Nephron progenitor cell (in vitro differentiated cells): Measurements from ENCODE around the gene INTS3.
A peak's percentile ranks its signal among the peaks of the same experiment; 100 is the strongest.

Experiments used
- DNase-seq: peaks from one replicate; pipeline ENCODE4 v3.0.0; 2021
- H3K27ac Mint-ChIP-seq: 2 replicates; pipeline ENCODE4 v1.8.0; 2021; ENCODE audit warnings: mild to moderate bottlenecking, moderate library complexity, mixed read lengths
- H3K27me3 Mint-ChIP-seq: 2 replicates; pipeline ENCODE4 v1.8.0; 2021; ENCODE audit warnings: mild to moderate bottlenecking, low read depth, mixed read lengths; ENCODE audit not compliant: poor library complexity
- H3K36me3 Mint-ChIP-seq: 2 replicates; pipeline ENCODE4 v1.8.0; 2021; ENCODE audit warnings: low read depth, mixed read lengths
- H3K4me1 Mint-ChIP-seq: 2 replicates; pipeline ENCODE4 v1.8.0; 2021; ENCODE audit warnings: mixed read lengths
- H3K4me3 Mint-ChIP-seq: 2 replicates; pipeline ENCODE4 v1.8.0; 2021; ENCODE audit warnings: mild to moderate bottlenecking, moderate library complexity, mixed read lengths
- H3K9me3 Mint-ChIP-seq: 2 replicates; pipeline ENCODE4 v1.8.0; 2021; ENCODE audit warnings: mild to moderate bottlenecking, moderate library complexity, mixed read lengths
- TF ChIP-seq, protein P1 (sequence below): fragments of 200-600 bp; sonication (generic); IDR thresholded peaks from 2 replicates; pipeline ENCODE4 v1.5.0; 2021; ENCODE audit warnings: antibody characterized with exemption

INTS3 gene

DNA sequence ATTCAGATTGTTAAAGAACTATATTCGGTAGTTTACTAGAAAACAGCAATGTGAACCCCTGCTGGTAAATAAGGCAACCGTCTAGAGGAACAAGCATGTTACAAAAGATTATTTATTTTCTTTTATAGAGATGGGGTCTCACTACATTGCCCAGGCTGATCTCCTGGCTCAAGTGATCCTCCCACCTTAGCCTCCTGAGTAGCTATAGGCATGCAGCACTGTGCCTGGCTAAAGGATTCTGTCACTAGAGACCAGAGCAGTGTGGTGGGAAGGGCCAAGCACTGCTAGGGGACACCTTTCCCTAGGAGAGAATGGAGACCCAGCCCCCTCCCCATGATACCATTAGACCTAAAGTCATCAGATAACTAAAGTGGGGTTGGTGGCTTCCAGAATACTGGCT, 76.3 kb downstream of the INTS3 start:
- H3K27ac Mint-ChIP-seq, result peak overlapping the region; percentile 88
- no peaks in the 10 kb centered on the region for H3K27me3 Mint-ChIP-seq
- H3K9me3 Mint-ChIP-seq, result no peaks in the 10 kb centered on the region
- no peak for DNase-seq
- TF ChIP-seq, protein P1, sequence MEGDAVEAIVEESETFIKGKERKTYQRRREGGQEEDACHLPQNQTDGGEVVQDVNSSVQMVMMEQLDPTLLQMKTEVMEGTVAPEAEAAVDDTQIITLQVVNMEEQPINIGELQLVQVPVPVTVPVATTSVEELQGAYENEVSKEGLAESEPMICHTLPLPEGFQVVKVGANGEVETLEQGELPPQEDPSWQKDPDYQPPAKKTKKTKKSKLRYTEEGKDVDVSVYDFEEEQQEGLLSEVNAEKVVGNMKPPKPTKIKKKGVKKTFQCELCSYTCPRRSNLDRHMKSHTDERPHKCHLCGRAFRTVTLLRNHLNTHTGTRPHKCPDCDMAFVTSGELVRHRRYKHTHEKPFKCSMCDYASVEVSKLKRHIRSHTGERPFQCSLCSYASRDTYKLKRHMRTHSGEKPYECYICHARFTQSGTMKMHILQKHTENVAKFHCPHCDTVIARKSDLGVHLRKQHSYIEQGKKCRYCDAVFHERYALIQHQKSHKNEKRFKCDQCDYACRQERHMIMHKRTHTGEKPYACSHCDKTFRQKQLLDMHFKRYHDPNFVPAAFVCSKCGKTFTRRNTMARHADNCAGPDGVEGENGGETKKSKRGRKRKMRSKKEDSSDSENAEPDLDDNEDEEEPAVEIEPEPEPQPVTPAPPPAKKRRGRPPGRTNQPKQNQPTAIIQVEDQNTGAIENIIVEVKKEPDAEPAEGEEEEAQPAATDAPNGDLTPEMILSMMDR, result no peak
- peaks cover 46% of the 10 kb centered on the region for H3K36me3 Mint-ChIP-seq
- H3K4me1 Mint-ChIP-seq, result peaks cover 4% of the 10 kb centered on the region
- H3K4me3 Mint-ChIP-seq, result no peak overlapping the region

DNA sequence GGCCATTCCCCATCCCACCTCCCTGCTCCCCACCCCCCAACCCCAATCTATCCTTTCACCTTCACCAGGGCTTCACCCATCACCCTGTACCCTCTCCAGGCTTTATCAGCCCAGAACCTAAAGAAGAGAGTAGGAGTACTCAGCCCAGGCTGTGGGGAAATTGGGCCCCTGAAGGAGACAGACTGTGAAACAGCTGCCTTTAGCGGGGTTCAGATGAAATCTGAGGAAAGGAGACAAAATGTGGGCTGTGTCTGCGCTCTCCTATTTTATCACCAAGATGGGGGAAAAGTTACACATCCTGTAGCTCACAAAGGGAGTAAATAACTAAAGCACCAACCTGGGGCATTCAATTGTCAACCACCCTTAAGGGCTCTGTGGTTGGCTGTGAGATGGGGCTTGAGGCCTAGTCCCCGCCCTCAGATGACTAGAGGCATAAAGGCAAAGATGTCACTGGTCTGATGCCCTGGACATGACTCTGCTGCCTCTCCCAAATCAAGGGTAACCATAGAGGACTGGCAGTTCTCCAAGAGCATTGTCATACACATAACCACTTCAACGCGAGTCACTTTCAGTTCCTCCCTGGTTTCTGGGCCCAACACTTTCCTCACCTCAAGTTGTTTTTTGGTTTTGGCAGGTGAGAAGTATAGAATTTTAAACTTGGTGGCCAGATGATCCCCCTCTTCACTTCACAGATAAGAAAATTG, 77.3 kb downstream of the INTS3 start:
- H3K4me3 Mint-ChIP-seq, result no peak overlapping the region
- no peak for DNase-seq
- no peaks in the 10 kb centered on the region for H3K9me3 Mint-ChIP-seq
- no peaks in the 10 kb centered on the region for H3K27me3 Mint-ChIP-seq
- TF ChIP-seq, protein P1, result no peak
- peaks cover 4% of the 10 kb centered on the region for H3K4me1 Mint-ChIP-seq
- peaks cover 57% of the 10 kb centered on the region for H3K36me3 Mint-ChIP-seq
- H3K27ac Mint-ChIP-seq, result peak overlapping the region; percentile 32

DNA sequence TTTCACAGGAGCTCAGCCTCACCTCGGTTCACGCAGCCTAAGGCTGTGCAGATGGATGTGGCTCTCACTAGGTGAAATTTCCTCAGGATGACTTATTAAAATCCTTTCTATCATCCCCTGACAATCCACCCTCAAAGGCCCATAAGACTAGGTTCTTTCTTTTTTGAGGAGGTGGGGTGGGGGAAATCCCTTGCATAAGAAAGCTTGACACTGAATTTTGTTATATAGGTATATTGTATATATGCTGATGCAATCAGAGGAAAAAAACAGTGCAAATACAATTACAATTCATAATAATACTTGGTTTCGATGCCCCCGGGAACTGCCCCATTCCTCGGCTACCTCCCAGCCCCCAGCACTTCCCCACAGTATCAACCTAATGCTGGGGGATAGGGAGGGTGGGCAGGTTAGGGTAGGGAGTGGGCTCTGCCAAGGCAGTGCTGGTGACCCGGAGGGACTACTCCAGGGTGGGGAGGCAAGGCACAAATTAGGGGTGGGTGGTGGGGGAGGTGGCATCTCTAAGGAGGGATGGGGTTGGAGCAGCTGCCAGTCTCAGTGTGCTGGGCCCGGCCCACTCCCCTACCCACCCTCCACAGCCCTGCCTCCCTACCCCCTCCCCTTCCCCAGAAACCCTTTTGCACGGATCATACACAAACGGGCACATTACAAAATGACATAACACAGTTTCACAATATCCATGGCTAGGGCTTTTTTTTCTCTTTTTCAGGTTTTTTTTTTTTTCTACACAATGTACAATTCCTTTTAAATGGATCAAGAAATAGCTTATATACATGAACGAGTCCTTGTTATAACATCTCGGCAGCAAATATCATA, 78.3 kb downstream of the INTS3 start:
- no peaks in the 10 kb centered on the region for H3K27me3 Mint-ChIP-seq
- TF ChIP-seq, protein P1, result no peak
- peaks cover 60% of the 10 kb centered on the region for H3K36me3 Mint-ChIP-seq
- H3K4me1 Mint-ChIP-seq, result no peaks in the 10 kb centered on the region
- no peak for DNase-seq
- no peak overlapping the region for H3K4me3 Mint-ChIP-seq
- peak overlapping the region; percentile 32 for H3K27ac Mint-ChIP-seq
- H3K9me3 Mint-ChIP-seq, result no peaks in the 10 kb centered on the region

DNA sequence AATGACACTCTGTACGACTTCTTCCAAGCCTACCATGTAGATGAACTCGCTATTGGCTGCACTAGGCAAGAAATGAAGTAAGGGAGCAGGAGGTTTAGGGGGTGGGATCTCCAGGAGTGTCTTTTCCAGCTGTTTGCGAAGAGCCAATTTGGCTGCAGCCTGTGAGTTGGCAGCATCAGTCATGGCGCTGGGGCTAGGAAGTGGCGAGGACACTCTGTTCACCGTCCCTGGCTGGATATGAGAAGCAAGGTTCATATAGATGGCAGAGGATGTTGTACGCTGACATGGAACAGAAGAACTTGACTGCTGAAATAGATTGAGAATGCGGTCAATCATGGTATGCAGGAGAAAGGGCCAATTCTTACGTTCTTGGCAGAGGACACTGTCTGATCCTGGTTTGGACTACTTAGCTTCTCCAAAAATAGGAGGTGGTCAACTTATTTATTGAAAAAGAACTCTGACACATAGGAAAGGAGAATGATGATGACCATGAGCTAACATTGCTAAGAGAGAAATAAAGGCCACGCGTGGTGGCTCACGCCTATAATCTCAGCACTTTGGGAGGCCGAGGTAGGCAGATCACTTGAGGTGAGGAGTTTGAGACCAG, 88.5 kb downstream of the INTS3 start:
- Mint-ChIP-seq H3K27ac (peak overlapping the region; percentile 19), H3K4me1 (no peaks in the 10 kb centered on the region), H3K27me3 (no peaks in the 10 kb centered on the region), H3K9me3 (no peaks in the 10 kb centered on the region), H3K4me3 (no peak overlapping the region), H3K36me3 (peaks cover 74% of the 10 kb centered on the region)
- no peak for DNase-seq
- TF ChIP-seq, protein P1, result no peak

DNA sequence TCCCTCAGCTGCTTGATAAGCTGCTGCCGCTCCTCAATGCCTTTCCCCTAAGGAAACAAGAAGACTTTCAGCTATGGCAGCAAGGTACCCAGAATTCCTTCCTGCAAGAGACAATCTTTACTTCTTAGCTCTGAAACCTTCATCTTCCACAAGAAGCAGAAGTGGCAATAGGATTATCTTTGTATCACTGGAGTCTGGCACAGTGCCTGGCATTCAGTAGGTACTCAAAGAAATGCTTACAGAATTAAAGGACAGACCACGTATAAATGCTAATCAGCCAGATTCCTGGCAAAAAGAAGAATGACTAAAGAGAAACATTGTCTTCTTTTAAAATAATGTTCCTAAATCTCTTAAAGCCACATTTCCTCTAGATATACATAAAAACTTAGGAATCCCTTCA, 91.0 kb downstream of the INTS3 start:
- Mint-ChIP-seq H3K4me1 (no peaks in the 10 kb centered on the region), H3K27me3 (no peaks in the 10 kb centered on the region), H3K9me3 (no peaks in the 10 kb centered on the region), H3K36me3 (peaks cover 60% of the 10 kb centered on the region), H3K27ac (no peak overlapping the region), H3K4me3 (no peak overlapping the region)
- TF ChIP-seq, protein P1, result no peak
- no peak for DNase-seq
